Tibial nerve (tissue), 4 donors: Measurements from ENCODE around the gene SMC1B.

Experiments
- CTCF ChIP-seq, 5 experiments: fragments of 200-600 bp in 3 of 5; fragments of 450-650 bp in 2 of 5; sonication (generic) in 3 of 5; IDR thresholded peaks; one replicate each; pipeline ENCODE4 v1.5.1; 2016 to 2019; ENCODE audit warnings: antibody characterized with exemption in 5 of 5, mild to moderate bottlenecking in 3 of 5, moderate library complexity in 2 of 5
- EP300 ChIP-seq, 2 donors: sonication (generic); formaldehyde crosslinking; IDR thresholded peaks; one replicate each; pipeline ENCODE4 v1.6.1; 2017; ENCODE audit warnings: antibody characterized with exemption in 2 of 2, mild to moderate bottlenecking in 1 of 2
- POLR2A ChIP-seq, 2 donors: fragments of 450-650 bp; IDR thresholded peaks; one replicate each; pipeline ENCODE4 v1.6.1; 2017; ENCODE audit warnings: antibody characterized with exemption in 2 of 2, mild to moderate bottlenecking in 2 of 2, moderate library complexity in 2 of 2

DNA sequence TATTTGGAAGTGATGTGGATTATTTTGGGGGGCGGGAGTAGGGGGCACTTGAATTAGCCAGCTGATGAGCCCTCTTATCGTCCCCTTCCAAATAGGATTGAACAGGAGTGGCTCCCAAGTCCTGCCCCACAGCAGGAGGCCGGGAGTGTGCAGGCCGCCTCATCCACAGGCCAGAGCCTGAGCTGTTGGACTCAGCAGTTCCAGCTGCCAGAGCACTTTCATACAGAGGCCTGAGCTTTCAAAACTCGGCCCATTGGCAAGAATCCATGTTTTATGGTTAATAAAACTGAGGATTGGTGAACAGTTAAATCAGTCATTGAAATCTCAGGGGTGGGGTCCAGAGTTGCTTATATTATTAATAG lies 94.1 kb downstream of the SMC1B start:
- TF ChIP-seq EP300 (IDR thresholded peaks at IDR 0.05) (no peak), CTCF (IDR thresholded peaks at IDR 0.05) (no peak), POLR2A (IDR thresholded peaks at IDR 0.05) (no peak)
